BLaER1 treated with 17β-estradiol and CSF1 and Interleukin-3, amounts not matched to agents 10 nM and 100 nM (cell line): Measurements from ENCODE around the gene STPG1.

Source experiments
- H3K27ac ChIP-seq, 11 experiments: shearing (Covaris generic); formaldehyde crosslinking; 2 replicates each; pipeline ENCODE4 v1.8.1; 2022
- H3K27me3 ChIP-seq, 11 experiments: shearing (Covaris generic); formaldehyde crosslinking; 2 replicates each; pipeline ENCODE4 v1.8.1; 2022
- H3K36me3 ChIP-seq, 11 experiments: shearing (Covaris generic); formaldehyde crosslinking; 2 replicates each; pipeline ENCODE4 v1.8.1; 2022
- H3K4me1 ChIP-seq, 10 experiments: shearing (Covaris generic); formaldehyde crosslinking; 2 replicates each; pipeline ENCODE4 v1.8.1; 2022
- H3K4me2 ChIP-seq, 11 experiments: shearing (Covaris generic); formaldehyde crosslinking; 2 replicates each; pipeline ENCODE4 v1.8.1; 2022
- H3K4me3 ChIP-seq, 10 experiments: shearing (Covaris generic); formaldehyde crosslinking; 2 replicates each; pipeline ENCODE4 v1.8.1; 2022
- H3K9ac ChIP-seq, 11 experiments: shearing (Covaris generic); formaldehyde crosslinking; 2 replicates each; pipeline ENCODE4 v1.8.1; 2022
- H3K9me3 ChIP-seq, 11 experiments: shearing (Covaris generic); formaldehyde crosslinking; replicated peaks in 1 of 11; 2 replicates each; pipeline ENCODE4 v1.8.1; 2022
- H4K20me1 ChIP-seq, 11 experiments: shearing (Covaris generic); formaldehyde crosslinking; 2 replicates each; pipeline ENCODE4 v1.8.1; 2022
- Cebpa-rat ChIP-seq, 11 experiments: shearing (Covaris generic); IDR thresholded peaks; 2 replicates each; pipeline ENCODE4 v1.8.1; 2022

The STPG1 gene

DNA sequence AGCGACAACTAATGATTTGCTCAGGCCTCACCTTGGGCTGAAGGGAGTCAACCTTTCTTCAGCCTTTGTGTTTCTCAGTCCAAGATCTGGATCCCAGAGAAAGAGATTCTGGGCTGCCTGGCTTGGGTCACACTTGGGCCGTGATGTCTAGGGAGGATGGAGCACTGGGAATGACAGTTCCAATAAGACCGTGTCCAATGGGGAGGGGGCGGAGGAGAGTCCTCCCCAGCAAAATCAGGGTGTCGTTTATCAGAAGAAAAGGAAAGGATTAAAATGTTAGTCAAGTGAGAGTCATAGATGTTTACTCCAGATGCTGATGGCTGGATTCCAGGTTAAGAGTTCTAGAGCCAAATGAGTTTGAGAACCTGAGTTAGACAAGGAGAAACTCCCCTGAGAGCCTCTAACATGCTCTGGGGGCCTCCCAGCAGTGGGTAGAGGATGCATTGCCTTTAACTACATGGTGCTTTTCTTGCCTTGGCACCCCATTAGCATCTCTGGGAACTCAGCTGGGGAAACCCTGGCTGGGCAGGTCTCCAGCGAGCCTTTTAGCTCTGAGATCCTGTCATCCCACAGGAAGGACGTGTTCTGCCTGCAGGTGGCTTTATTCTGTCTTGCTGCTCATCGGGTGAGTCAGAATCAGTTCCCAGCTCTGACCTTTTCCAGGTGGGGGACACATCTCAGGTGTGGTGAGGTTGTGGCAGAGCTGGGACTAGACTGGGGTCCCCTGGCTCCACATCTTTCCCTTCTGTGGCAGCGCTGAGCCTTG, 24.2 kb upstream of the STPG1 start:
- Histone ChIP-seq H3K9ac (no peak overlapping the region), H3K27me3 (no peaks in the 10 kb centered on the region), H3K4me1 (no peaks in the 10 kb centered on the region), H4K20me1 (peaks cover 0 to 6% (median 0%) of the 10 kb centered on the region in 11 experiments; a peak in 3 of 22 replicates), H3K27ac (no peak overlapping the region), H3K9me3 (no peaks in the 10 kb centered on the region), H3K36me3 (peaks cover 0 to 18% (median 5%) of the 10 kb centered on the region in 11 experiments; a peak in 5 of 22 replicates), H3K4me3 (no peak overlapping the region), H3K4me2 (no peak overlapping the region)
- no peak for TF ChIP-seq Cebpa-rat (IDR thresholded peaks at IDR 0.05)

GRCh38 chr1:24435782-24436365, 22.3 kb upstream of the STPG1 start:
- no peak overlapping the region for H3K4me2 ChIP-seq
- no peak overlapping the region for H3K27ac ChIP-seq
- TF ChIP-seq Cebpa-rat (IDR thresholded peaks at IDR 0.05) = no peak
- peaks cover 0 to 6% (median 0%) of the 10 kb centered on the region in 11 experiments; a peak in 3 of 22 replicates for H4K20me1 ChIP-seq
- H3K9ac ChIP-seq = no peak overlapping the region
- H3K4me1 ChIP-seq = no peaks in the 10 kb centered on the region
- H3K9me3 ChIP-seq = no peaks in the 10 kb centered on the region
- no peak overlapping the region for H3K4me3 ChIP-seq
- H3K36me3 ChIP-seq = peaks cover 0 to 8% (median 0%) of the 10 kb centered on the region in 11 experiments; a peak in 4 of 22 replicates
- no peaks in the 10 kb centered on the region for H3K27me3 ChIP-seq

DNA sequence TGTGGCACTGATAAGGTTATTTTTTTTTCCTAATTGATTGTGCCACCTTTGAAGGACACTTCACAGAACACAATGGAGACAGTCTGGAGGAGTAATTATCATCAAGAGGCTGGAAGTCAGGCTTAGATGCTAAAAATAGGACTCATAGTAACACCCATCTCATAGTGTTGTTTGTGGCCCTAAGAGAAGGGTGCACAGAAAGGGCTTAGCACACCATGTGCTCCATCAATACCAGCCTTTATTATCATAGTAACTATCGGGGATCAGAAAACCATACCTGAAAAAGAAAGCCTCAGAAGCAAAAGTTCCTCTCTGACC, 13.9 kb upstream of the STPG1 start:
- no peaks in the 10 kb centered on the region for H4K20me1 ChIP-seq

DNA sequence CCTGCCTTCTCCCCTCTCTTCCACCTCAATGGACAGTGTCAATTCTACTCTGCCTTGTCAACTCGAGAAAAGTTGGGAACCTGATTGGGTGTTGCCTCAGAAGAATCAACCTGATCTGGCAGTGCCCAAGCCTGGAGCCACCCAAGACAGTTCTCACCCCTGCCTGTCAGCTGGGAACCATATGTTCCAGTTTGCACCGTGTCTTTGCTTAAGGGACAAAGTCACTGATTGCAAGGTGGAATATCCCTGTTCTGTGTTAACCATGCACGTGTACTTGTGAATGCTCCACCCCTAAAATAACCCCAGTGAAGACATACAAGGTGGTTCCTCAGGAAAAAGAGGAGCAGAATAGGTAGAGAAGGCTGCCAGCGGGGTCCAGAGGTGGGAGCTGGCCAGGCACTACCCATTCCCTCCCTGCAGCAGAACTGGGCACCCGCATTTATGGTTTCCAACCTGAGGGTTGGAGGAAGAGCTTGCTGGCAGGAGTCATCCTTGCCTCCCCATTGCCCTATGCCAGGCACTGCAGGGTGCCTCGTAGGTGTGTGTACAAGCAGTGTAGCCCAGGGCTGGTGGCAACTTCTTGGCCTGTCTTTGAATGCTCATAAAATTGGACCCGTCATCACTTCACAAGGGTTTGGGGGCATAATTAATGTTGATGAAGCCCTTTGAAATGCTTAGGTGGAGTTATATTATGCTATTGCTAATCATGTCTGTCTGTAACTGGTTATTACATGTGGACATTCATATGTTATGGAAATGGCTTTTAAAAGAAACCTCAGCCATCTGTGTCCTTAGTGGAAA, 13.4 kb upstream of the STPG1 start:
- H3K36me3 ChIP-seq = peaks cover 0 to 28% (median 10%) of the 10 kb centered on the region in 11 experiments; a peak in 12 of 22 replicates
- H3K27me3 ChIP-seq = no peaks in the 10 kb centered on the region
- no peaks in the 10 kb centered on the region for H3K4me1 ChIP-seq
- H4K20me1 ChIP-seq = no peaks in the 10 kb centered on the region
- H3K4me3 ChIP-seq = no peak overlapping the region
- no peak overlapping the region for H3K9ac ChIP-seq
- no peak overlapping the region for H3K4me2 ChIP-seq
- H3K9me3 ChIP-seq = no peaks in the 10 kb centered on the region
- TF ChIP-seq Cebpa-rat (IDR thresholded peaks at IDR 0.05) = no peak
- H3K27ac ChIP-seq = no peak overlapping the region

More for the DNA sequence above, 13.9 kb upstream of the STPG1 start:
- no peak for TF ChIP-seq Cebpa-rat (IDR thresholded peaks at IDR 0.05)
- Histone ChIP-seq H3K9ac (no peak overlapping the region), H3K27ac (no peak overlapping the region), H3K4me1 (no peaks in the 10 kb centered on the region), H3K9me3 (no peaks in the 10 kb centered on the region), H3K36me3 (peaks cover 0 to 22% (median 4%) of the 10 kb centered on the region in 11 experiments; a peak in 10 of 22 replicates), H3K27me3 (no peaks in the 10 kb centered on the region), H3K4me3 (no peak overlapping the region), H3K4me2 (no peak overlapping the region)

- Histone ChIP-seq H3K36me3 (peaks cover 0 to 38% (median 18%) of the 10 kb centered on the region in 11 experiments; a peak in 12 of 22 replicates), H3K4me3 (no peak overlapping the region), H3K27me3 (no peaks in the 10 kb centered on the region), H3K27ac (no peak overlapping the region), H3K4me1 (no peaks in the 10 kb centered on the region), H3K9me3 (no peaks in the 10 kb centered on the region), H4K20me1 (no peaks in the 10 kb centered on the region), H3K9ac (no peak overlapping the region), H3K4me2 (no peak overlapping the region)
- TF ChIP-seq Cebpa-rat (IDR thresholded peaks at IDR 0.05) = no peak
Observed at GRCh38 chr1:24425922-24426321, 12.3 kb upstream of the STPG1 start.

DNA sequence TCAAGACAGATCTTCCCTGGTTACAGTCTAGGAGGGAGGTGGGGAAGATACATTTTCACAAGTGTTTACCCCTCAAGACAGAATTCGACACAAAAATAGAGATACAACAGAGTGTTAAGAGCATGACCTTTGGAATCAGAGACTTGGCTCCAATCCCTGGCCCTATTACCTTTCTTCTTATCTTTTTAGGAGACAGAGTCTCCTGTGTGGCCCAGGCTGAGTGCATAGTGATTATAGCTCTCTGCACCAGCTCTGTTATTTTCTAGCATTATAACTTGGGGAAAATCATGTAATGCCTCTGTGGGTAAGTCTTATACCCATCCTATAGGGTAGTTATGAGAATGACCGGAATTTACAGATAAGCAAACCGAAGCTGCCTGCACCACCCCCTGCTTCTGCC, 11.9 kb upstream of the STPG1 start:
- Histone ChIP-seq H3K4me3 (no peak overlapping the region), H3K9me3 (no peaks in the 10 kb centered on the region), H3K27me3 (no peaks in the 10 kb centered on the region), H3K36me3 (peaks cover 0 to 43% (median 20%) of the 10 kb centered on the region in 11 experiments; a peak in 13 of 22 replicates), H3K4me2 (no peak overlapping the region), H3K4me1 (no peaks in the 10 kb centered on the region), H3K27ac (no peak overlapping the region), H4K20me1 (no peaks in the 10 kb centered on the region), H3K9ac (no peak overlapping the region)
- no peak for TF ChIP-seq Cebpa-rat (IDR thresholded peaks at IDR 0.05)

DNA sequence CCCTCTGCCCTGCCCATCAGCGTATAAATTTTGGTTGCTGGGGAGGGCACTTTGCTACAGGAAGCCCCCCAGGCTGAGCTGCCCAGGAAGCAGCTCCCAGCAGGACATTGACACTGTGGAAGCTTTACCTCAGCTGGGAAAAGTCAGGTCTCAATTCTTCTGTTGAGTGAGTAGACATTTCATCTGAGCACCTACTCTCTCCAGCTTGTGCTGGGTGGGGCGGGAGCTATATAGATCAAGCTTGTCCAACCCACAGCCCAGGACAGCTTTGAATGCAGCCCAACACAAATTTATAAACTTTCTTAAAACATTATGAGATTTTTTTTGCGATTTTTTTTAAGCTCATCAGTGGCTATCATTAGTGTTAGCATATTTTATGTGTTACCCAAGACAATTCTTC, 11.4 kb upstream of the STPG1 start:
- Histone ChIP-seq H4K20me1 (no peaks in the 10 kb centered on the region; a peak in 1 of 22 replicates), H3K4me2 (no peak overlapping the region), H3K27ac (no peak overlapping the region), H3K4me3 (no peak overlapping the region), H3K4me1 (no peaks in the 10 kb centered on the region), H3K9ac (no peak overlapping the region), H3K9me3 (no peaks in the 10 kb centered on the region), H3K27me3 (no peaks in the 10 kb centered on the region), H3K36me3 (peaks cover 0 to 47% (median 22%) of the 10 kb centered on the region in 11 experiments; a peak in 13 of 22 replicates)
- TF ChIP-seq Cebpa-rat (IDR thresholded peaks at IDR 0.05) = no peak

DNA sequence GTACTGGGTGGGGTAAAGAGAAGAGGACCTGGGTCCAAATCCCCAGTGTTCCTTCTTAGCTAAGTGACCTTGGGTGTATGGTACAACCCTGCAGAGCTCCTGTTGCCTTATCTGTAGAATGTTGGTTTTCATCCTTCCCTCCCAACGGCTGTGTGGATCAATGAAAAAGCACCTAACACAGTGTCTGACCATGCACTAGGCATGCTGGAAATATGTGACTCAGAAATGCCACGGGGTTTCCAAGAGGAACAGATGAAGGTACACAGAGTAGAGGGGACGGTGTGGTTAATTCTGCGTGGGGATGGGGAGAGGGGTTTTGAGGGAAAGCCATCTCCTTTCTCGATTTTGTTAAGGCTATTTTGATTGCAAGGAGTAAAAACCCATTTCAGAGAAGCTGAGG, 10.6 kb upstream of the STPG1 start:
- Histone ChIP-seq H3K27me3 (no peaks in the 10 kb centered on the region), H3K9me3 (no peaks in the 10 kb centered on the region), H3K4me2 (no peak overlapping the region), H4K20me1 (no peaks in the 10 kb centered on the region; a peak in 1 of 22 replicates), H3K4me1 (peaks cover under 1 to 6% (median 3%) of the 10 kb centered on the region in 10 experiments; a peak in 16 of 20 replicates), H3K4me3 (no peak overlapping the region), H3K27ac (no peak overlapping the region), H3K9ac (no peak overlapping the region), H3K36me3 (peaks cover 0 to 55% (median 29%) of the 10 kb centered on the region in 11 experiments; a peak in 13 of 22 replicates)
- no peak for TF ChIP-seq Cebpa-rat (IDR thresholded peaks at IDR 0.05)

DNA sequence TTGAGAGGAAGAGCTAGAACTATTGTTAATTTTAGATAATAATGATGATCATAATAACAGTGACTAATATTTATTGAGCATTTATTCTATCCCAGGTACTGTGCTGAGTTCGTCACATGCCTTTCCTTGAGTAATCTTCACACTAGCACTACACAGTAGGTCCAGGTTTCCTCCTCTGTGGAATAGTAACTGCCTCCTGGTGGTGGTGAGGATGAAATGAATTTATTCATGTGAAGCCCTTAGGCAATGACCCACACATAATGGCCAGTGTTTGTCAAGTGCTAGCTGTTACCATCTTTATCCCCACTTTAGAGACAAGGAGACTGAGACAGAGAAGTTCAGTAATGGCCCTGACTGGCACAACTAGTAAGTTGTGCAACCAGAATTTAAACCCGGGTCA, 7.9 kb upstream of the STPG1 start:
- H3K4me3 ChIP-seq = no peak overlapping the region
- H3K4me2 ChIP-seq = no peak overlapping the region
- H3K27me3 ChIP-seq = no peaks in the 10 kb centered on the region
- H3K4me1 ChIP-seq = peaks cover 19 to 30% (median 25%) of the 10 kb centered on the region in 10 experiments
- H3K36me3 ChIP-seq = peaks cover 0 to 49% (median 29%) of the 10 kb centered on the region in 11 experiments; a peak in 13 of 22 replicates
- H3K9me3 ChIP-seq = no peaks in the 10 kb centered on the region
- H4K20me1 ChIP-seq = peaks cover 0 to 5% (median 0%) of the 10 kb centered on the region in 11 experiments; a peak in 1 of 22 replicates
- no peak for TF ChIP-seq Cebpa-rat (IDR thresholded peaks at IDR 0.05)
- H3K9ac ChIP-seq = no peak overlapping the region
- H3K27ac ChIP-seq = no peak overlapping the region
